ENCODE measurements around the gene KIRREL2.

KIRREL2 gene

GRCh38 chr19:35895911-35896642, 39.4 kb downstream of the KIRREL2 start (continued):
- TF ChIP-seq PRDM4 (tag by site-specific recombination; IDR thresholded peaks at IDR 0.05) (no peak), KLF7 (tag by site-specific recombination; IDR thresholded peaks at IDR 0.05; ENCODE audit: borderline replicate concordance) (no peak), GLI2 (tag by site-specific recombination; IDR thresholded peaks at IDR 0.05; ENCODE audit: borderline replicate concordance, low read depth) (no peak), ZFP69B (tag by site-specific recombination; IDR thresholded peaks at IDR 0.05) (no peak), ZNF114 (tag by site-specific recombination; IDR thresholded peaks at IDR 0.05) (no peak), PRDM2 (tag by site-specific recombination; IDR thresholded peaks at IDR 0.05; ENCODE audit: borderline replicate concordance) (no peak)

GRCh38 chr19:35896643-35897040, 39.9 kb downstream of the KIRREL2 start:
- ChIA-PET CTCF (interaction anchor here (0.5 to 0.8 kb wide), 2 partner anchors 14 to 27 kb away, joined by 4 to 5 read pairs; no protein-coding TSS in a partner anchor), POLR2A (interaction anchor here (0.6 kb wide), 1 partner anchor 157 kb away, joined by 6 read pairs; no protein-coding TSS in a partner anchor)
- H3K27ac ChIP-seq (ENCODE audit: extremely low read depth, low read depth, low read length), result no peak overlapping the region
- H3K4me3 ChIP-seq (ENCODE audit: low read depth, low read length), result no peak overlapping the region
- H3K9me3 ChIP-seq (ENCODE audit: control insufficient read depth, insufficient read depth, low read depth, low read length), result no peaks in the 10 kb centered on the region
- peaks cover 54 to 62% of the 10 kb centered on the region in 2 experiments for H3K36me3 ChIP-seq (ENCODE audit: control insufficient read depth in 2 of 2, insufficient read depth in 1 of 2, low read length in 2 of 2)
- TF ChIP-seq KLF17 (tag by site-specific recombination; IDR thresholded peaks at IDR 0.05) (no peak), ZNF629 (tag by site-specific recombination; IDR thresholded peaks at IDR 0.05) (no peak), ZSCAN30 (tag by site-specific recombination; IDR thresholded peaks at IDR 0.05) (no peak), ZNF76 (tag by site-specific recombination; IDR thresholded peaks at IDR 0.05; ENCODE audit: borderline replicate concordance, low read depth) (no peak), ZNF19 (tag by site-specific recombination; IDR thresholded peaks at IDR 0.05; ENCODE audit: low read depth) (no peak), ZNF223 (tag by site-specific recombination; IDR thresholded peaks at IDR 0.05) (no peak)
- peaks cover 10% of the 10 kb centered on the region for H3K4me1 ChIP-seq (ENCODE audit: control insufficient read depth, insufficient read depth, low read length)

Data from HEK293 (cell line).